Activated naive CD4-positive, alpha-beta T cell treated with anti-CD3 and anti-CD28 coated beads, Interleukin-2, amount 50 U/mL, for 72 hours (primary cell): ENCODE data around the gene SLC30A10. TPM values are rescaled to one million over a fixed set of nuclear protein-coding genes. Genes with fewer than 3 reads are reported as not detected.
"Not testable (repeated sequence)": the region's sequence is repeated elsewhere in the genome, so short reads cannot be mapped to it uniquely, and the experiment has no call there.

ENCODE experiments used
- ATAC-seq, 2 donors: fragments of 150-1000 bp; cut with Tn5 transposase; 2 replicates each; pipeline ENCODE4 v1.10.0; 2021; ENCODE audit warnings: mild to moderate bottlenecking in 2 of 2, moderate library complexity in 2 of 2
- DNase-seq, 2 donors: peaks; one replicate each; pipeline ENCODE4 v3.0.0; 2021 to 2022; ENCODE audit warnings: low spot score in 2 of 2
- H3K27ac Mint-ChIP-seq, 2 donors: one replicate each; pipeline ENCODE4 v1.8.0; 2022; ENCODE audit warnings: mild to moderate bottlenecking in 2 of 2, mixed read lengths in 2 of 2
- H3K36me3 Mint-ChIP-seq, 2 donors: one replicate each; pipeline ENCODE4 v1.8.0; 2022; ENCODE audit warnings: mixed read lengths in 2 of 2
- H3K9me3 Mint-ChIP-seq, 2 donors: one replicate each; pipeline ENCODE4 v1.8.0; 2022; ENCODE audit warnings: mixed read lengths in 2 of 2
- total RNA-seq, 2 donors: library from RNA; stranded (reverse); gene quantifications; one replicate each; pipeline ENCODE4 v1.2.3, GENCODE V29; 2022

Gene SLC30A10
- total RNA-seq, 2 donors from 2014 or later, result not detected

DNA sequence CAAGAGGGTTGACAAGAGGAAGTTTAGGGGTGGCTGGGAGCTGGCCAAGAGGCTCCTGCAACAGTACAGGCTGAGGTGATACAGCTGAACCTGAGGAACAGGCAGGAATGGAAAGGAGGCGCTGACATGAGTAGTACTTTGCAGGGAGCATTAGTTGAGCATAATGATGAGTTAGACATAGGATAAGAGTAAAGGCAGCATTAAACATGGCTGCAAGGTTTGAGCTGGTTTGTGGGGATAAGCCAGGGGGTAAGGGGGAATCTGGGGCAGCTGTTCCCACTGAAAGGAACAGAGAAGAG lies 20.6 kb downstream of the SLC30A10 start:
- DNase-seq (no peak), ATAC-seq (no peak)
- H3K9me3 Mint-ChIP-seq, result peaks cover 0 to 4% of the 10 kb centered on the region in 2 donors
- H3K27ac Mint-ChIP-seq, result no peak overlapping the region
- no peaks in the 10 kb centered on the region for H3K36me3 Mint-ChIP-seq

DNA sequence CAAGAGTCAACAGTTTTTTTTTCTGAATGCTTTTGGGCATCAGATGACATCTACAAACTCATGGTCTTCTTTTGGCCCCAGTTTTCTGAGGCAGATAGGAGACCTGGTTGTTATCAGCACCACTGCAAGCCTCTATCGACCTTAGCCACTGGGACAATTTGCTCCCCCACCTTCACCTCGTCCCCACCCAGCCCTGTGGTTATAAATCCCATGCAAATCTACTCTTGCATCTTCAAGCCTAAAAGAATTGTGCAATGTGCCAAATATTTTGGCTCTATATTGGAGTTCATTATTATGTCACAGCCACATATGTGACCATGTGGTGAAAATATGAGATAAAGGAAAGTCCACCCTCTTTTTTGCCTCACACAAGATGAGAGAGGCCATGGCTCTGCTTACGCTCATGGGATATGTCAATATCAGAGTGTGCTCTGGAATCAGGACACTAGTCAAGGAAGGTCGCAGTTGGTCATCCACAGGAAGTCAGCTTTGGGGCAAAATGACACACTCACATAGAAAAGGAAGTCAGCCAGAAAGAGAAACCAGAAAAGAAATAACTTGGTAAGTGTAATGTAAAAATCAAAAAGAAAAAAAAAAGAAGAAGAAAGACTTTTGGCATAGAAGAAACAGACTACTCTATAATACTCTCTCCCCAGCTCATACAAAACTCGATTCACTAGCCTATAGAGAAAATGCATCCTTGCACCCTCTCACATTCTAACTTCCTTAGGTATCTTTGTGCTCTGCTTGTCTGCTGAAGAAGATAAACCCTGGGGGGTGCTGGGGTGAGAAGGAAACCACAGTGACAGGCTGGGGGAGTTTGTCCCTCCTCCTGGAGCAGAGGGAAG lies 21.2 kb downstream of the SLC30A10 start:
- H3K36me3 Mint-ChIP-seq, result no peaks in the 10 kb centered on the region
- ATAC-seq, result no peak
- H3K9me3 Mint-ChIP-seq, result peaks cover 0 to 4% of the 10 kb centered on the region in 2 donors
- DNase-seq, result no peak
- no peak overlapping the region for H3K27ac Mint-ChIP-seq

DNA sequence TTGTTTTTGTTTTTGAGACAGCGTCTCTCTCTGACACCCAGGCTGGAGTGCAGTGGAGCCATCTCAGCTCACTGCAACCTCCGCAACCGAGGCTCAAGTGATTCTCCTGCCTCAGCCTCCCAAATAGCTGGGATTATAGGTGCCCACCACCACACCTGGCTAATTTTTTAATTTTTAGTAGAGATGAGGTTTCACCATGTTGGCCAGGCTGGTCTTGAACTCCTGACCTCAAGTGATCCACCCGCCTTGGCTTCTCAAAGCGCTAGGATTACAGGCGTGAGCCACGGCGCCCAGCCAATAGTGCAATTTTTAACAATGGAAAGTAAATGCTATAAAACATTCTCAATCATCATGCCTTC lies 21.8 kb downstream of the SLC30A10 start:
- ATAC-seq, H3K36me3 Mint-ChIP-seq, H3K27ac Mint-ChIP-seq, H3K9me3 Mint-ChIP-seq, DNase-seq: not testable (repeated sequence)

GRCh38 chr1:219905524-219905923 lies 22.8 kb downstream of the SLC30A10 start:
- H3K9me3 Mint-ChIP-seq, result peaks cover 0 to 4% of the 10 kb centered on the region in 2 donors
- no peak for ATAC-seq

GRCh38 chr1:219904934-219905333 lies 23.4 kb downstream of the SLC30A10 start:
- no peak for DNase-seq
- no peak for ATAC-seq
- H3K36me3 Mint-ChIP-seq, result no peaks in the 10 kb centered on the region
- no peak overlapping the region for H3K27ac Mint-ChIP-seq
- peaks cover 0 to 4% of the 10 kb centered on the region in 2 donors for H3K9me3 Mint-ChIP-seq

More at GRCh38 chr1:219905524-219905923, 22.8 kb downstream of the SLC30A10 start:
- no peak for DNase-seq
- Mint-ChIP-seq H3K27ac (no peak overlapping the region), H3K36me3 (no peaks in the 10 kb centered on the region)

DNA sequence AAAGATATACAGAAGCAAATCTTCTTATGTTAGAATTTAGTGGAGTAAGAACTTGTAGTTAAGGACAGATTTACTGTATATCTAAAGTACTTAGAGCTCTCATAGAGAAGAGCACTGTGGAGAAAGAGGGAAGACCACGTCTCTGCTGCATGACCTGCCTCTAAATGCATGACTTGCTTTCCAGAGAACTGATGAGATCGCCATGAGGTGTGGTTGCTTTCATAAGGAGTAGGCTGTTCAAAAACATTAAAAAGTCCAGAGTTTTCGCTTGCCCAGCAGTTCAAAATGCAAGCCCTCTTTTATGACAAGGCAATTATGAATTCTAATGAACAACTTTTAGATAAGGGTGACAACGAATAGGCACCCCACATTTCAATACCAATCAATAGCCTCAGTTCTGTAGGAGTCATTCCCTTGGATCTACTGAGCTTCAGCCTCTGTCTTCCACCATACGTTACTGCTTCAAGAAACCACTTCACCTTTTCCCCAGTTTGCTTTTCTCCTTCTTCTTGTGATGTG lies 24.9 kb downstream of the SLC30A10 start:
- Mint-ChIP-seq H3K27ac (no peak overlapping the region), H3K9me3 (peaks cover 0 to 4% of the 10 kb centered on the region in 2 donors), H3K36me3 (no peaks in the 10 kb centered on the region)
- DNase-seq (no peak), ATAC-seq (no peak)

DNA sequence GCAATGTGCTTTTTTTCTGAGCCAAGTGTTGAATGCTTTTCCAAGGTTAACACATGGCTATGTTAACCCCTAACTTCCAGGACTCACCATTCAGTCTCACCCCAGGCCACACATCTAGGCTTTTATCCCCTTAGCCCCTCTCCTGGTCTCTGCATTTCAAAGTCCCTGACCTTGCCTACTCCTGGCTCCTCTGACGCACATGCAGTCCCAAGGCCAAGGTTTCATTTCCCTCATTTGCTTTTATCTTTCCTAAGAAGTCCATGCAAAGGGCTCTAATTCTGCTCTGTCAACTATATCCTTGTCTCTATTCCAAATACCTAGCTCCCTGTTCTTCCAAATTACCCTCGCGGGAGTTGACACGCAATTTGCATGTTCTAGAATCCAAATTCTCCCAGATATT lies 25.4 kb downstream of the SLC30A10 start:
- H3K9me3 Mint-ChIP-seq, result peaks cover 0 to 4% of the 10 kb centered on the region in 2 donors
- H3K27ac Mint-ChIP-seq, result no peak overlapping the region
- H3K36me3 Mint-ChIP-seq, result no peaks in the 10 kb centered on the region
- DNase-seq (no peak), ATAC-seq (no peak)

DNA sequence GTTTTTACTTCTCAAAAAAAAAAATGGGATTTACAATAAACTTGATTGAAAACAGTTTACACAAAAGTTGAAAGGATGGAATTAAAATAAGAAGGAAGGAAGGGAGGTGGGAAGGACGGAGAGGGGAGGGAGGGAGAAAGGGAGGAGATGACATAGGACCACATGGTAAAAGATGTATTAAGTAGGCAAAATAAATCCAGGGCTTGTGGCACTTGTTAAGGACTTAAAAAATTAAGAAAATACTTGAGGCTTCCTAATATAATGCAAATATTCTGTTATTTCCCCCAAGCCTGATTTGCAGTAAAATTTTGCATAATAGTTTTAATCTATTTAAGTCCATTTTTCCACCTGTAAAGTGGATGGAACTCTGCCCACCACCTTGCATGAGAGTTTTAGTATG lies 27.5 kb downstream of the SLC30A10 start:
- Mint-ChIP-seq H3K36me3 (no peaks in the 10 kb centered on the region), H3K27ac (no peak overlapping the region)
- ATAC-seq, result no peak

GRCh38 chr1:219900201-219900600 lies 28.2 kb downstream of the SLC30A10 start:
- ATAC-seq (no peak), DNase-seq (no peak)
- Mint-ChIP-seq H3K36me3 (no peaks in the 10 kb centered on the region), H3K9me3 (no peaks in the 10 kb centered on the region), H3K27ac (no peak overlapping the region)

More for the DNA sequence above, 27.5 kb downstream of the SLC30A10 start:
- DNase-seq, result no peak
- no peaks in the 10 kb centered on the region for H3K9me3 Mint-ChIP-seq

DNA sequence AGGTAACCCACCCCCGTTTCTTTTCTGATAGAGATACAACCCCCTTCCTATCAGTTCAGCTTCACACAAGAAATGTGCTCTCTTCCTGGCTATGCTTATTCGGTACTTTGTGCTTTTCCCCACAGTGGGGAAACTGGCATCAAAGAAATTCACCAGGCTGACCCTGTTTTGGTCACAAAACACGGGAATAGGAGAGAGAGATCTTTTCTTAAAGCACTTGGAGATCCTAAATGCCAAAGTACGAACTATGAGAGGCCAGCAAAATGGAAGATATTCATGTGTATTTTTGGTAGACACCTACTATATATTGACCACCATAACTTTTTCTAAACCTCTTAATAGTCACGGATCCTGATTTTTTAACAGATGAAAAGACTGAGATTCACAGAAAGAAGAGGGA lies 30.0 kb downstream of the SLC30A10 start:
- peak overlapping the region in 1 of 2 donors; percentile 18 for H3K27ac Mint-ChIP-seq
- H3K9me3 Mint-ChIP-seq, result peaks cover 0 to 5% of the 10 kb centered on the region in 2 donors
- no peak for ATAC-seq
- DNase-seq, result no peak
- no peaks in the 10 kb centered on the region for H3K36me3 Mint-ChIP-seq

DNA sequence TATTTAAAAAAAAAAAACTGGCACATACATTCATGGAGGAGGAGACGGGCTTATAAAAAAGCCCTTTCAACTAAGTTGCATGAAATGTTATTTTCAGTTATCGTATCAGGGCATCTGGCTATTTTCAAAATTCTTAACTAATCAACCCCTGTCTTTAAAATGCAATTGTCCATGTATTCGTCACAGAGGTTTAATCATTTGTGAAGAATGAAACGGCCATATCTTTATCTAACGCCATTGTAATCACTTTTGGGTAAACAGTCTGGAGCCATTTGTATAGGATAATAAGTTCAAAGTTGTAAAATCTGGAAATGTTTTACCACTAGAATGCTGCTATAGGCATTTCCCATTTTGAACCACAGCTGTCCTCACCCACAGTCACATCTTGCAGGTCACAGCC lies 30.4 kb downstream of the SLC30A10 start:
- DNase-seq (no peak), ATAC-seq (no peak)
- no peaks in the 10 kb centered on the region for H3K36me3 Mint-ChIP-seq
- H3K27ac Mint-ChIP-seq, result peak overlapping the region in 1 of 2 donors; percentile 18
- peaks cover 0 to 6% of the 10 kb centered on the region in 2 donors for H3K9me3 Mint-ChIP-seq

DNA sequence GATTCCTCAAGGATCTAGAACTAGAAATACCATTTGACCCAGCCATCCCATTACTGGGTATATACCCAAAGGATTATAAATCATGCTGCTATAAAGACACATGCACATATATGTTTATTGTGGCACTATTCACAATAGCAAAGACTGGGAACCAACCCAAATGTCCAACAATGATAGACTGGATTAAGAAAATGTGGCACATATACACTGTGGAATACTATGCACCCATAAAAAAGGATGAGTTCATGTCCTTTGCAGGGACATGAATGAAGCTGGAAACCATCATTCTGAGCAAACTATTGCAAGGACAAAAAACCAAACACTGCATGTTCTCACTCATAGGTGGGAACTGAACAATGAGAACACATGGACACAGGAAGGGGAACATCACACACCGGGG lies 36.1 kb downstream of the SLC30A10 start:
- DNase-seq, H3K27ac Mint-ChIP-seq, H3K36me3 Mint-ChIP-seq, ATAC-seq: not testable (repeated sequence)
- peaks cover 6 to 18% of the 10 kb centered on the region in 2 donors for H3K9me3 Mint-ChIP-seq

- H3K9me3 Mint-ChIP-seq, result peaks cover 6 to 18% of the 10 kb centered on the region in 2 donors
- not testable (repeated sequence) for ATAC-seq, H3K36me3 Mint-ChIP-seq, H3K27ac Mint-ChIP-seq, DNase-seq
Observed at GRCh38 chr1:219891846-219892245, 36.5 kb downstream of the SLC30A10 start.

- not testable (repeated sequence) for H3K36me3 Mint-ChIP-seq, H3K27ac Mint-ChIP-seq, DNase-seq, ATAC-seq
- peaks cover 6 to 21% of the 10 kb centered on the region in 2 donors for H3K9me3 Mint-ChIP-seq
Observed at GRCh38 chr1:219888667-219889066, 39.7 kb downstream of the SLC30A10 start.

GRCh38 chr1:219885680-219886079 lies 42.7 kb downstream of the SLC30A10 start:
- H3K9me3 Mint-ChIP-seq, result peaks cover 6 to 20% of the 10 kb centered on the region in 2 donors
- peaks cover 0 to 5% of the 10 kb centered on the region in 2 donors for H3K36me3 Mint-ChIP-seq
- DNase-seq, result no peak
- ATAC-seq, result no peak
- no peak overlapping the region for H3K27ac Mint-ChIP-seq

- Mint-ChIP-seq H3K27ac (no peak overlapping the region), H3K9me3 (peaks cover 0 to 14% of the 10 kb centered on the region in 2 donors), H3K36me3 (no peaks in the 10 kb centered on the region)
- ATAC-seq (no peak), DNase-seq (no peak)
Observed at GRCh38 chr1:219883400-219884332, 44.7 kb downstream of the SLC30A10 start.

DNA sequence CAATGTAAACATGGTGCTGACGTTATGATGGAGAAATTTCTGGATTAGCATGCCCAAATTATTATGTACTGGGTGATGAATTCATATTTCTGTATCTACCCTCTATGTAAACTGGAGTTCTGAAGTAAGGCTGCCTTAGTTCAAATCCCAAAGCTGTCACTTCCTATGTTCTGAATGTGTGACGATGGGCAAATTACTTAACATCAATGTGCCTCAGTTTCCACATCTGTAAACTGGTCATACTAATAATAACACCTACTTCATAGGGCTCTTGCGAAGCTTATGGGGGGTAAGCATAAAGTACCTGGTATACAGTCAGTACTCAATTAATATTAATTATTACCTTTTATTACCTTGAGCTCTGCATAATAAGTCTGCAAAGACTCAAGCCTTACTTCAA lies 45.6 kb downstream of the SLC30A10 start:
- no peaks in the 10 kb centered on the region for H3K36me3 Mint-ChIP-seq
- DNase-seq (no peak), ATAC-seq (no peak)
- H3K27ac Mint-ChIP-seq, result no peak overlapping the region
- peaks cover 0 to 10% of the 10 kb centered on the region in 2 donors for H3K9me3 Mint-ChIP-seq
